Endodermal cell (in vitro differentiated cells): Measurements from ENCODE around the gene GAS7. TPM values are rescaled to one million over a fixed set of nuclear protein-coding genes. Genes with fewer than 3 reads are reported as not detected.
A peak's percentile ranks its signal among the peaks of the same experiment; 100 is the strongest.

ENCODE experiments used
- DNase-seq: peaks from one replicate; pipeline ENCODE4 v3.0.0-alpha.2; 2017
- H3K27ac ChIP-seq: 2 replicates; pipeline ENCODE4 v1.5.1; 2013; ENCODE audit warnings: mild to moderate bottlenecking, low read depth, low read length, moderate library complexity
- H3K27me3 ChIP-seq: 2 replicates; pipeline ENCODE4 v1.6.1; 2013; ENCODE audit warnings: mild to moderate bottlenecking, low read length, moderate library complexity; ENCODE audit not compliant: insufficient read depth, control insufficient read depth, poor library complexity, severe bottlenecking
- H3K36me3 ChIP-seq: 2 replicates; pipeline ENCODE4 v1.7.0; 2013; ENCODE audit warnings: mild to moderate bottlenecking, low read length, moderate library complexity; ENCODE audit not compliant: control insufficient read depth, insufficient read depth
- H3K4me1 ChIP-seq: one replicate; pipeline ENCODE4 v1.7.0; 2013; ENCODE audit warnings: low read length; ENCODE audit not compliant: control insufficient read depth, insufficient read depth
- H3K4me3 ChIP-seq: 2 replicates; pipeline ENCODE4 v1.5.1; 2013; ENCODE audit warnings: mild to moderate bottlenecking, low read length, moderate library complexity
- H3K9ac ChIP-seq: 2 replicates; pipeline ENCODE4 v1.6.1; 2013; ENCODE audit warnings: mild to moderate bottlenecking, low read length, moderate library complexity; ENCODE audit not compliant: poor library complexity, severe bottlenecking; ENCODE audit errors: extremely low read depth
- H3K9me3 ChIP-seq: 2 replicates; pipeline ENCODE4 v1.6.1; 2013; ENCODE audit warnings: mild to moderate bottlenecking, low read length, moderate library complexity; ENCODE audit not compliant: control insufficient read depth
- H3K27ac Mint-ChIP-seq: 2 replicates; pipeline ENCODE4 v1.8.0; 2020; ENCODE audit warnings: mixed read lengths
- H3K27me3 Mint-ChIP-seq: 2 replicates; pipeline ENCODE4 v1.8.0; 2021; ENCODE audit warnings: mild to moderate bottlenecking, mixed read lengths; ENCODE audit not compliant: insufficient read depth
- H3K36me3 Mint-ChIP-seq: 2 replicates; pipeline ENCODE4 v1.8.0; 2020; ENCODE audit warnings: low read depth, mixed read lengths
- H3K4me1 Mint-ChIP-seq: 2 replicates; pipeline ENCODE4 v1.8.0; 2020; ENCODE audit warnings: mixed read lengths
- H3K4me3 Mint-ChIP-seq: 2 replicates; pipeline ENCODE4 v1.8.0; 2020; ENCODE audit warnings: mild to moderate bottlenecking, moderate library complexity, mixed read lengths
- H3K9me3 Mint-ChIP-seq: 2 replicates; pipeline ENCODE4 v1.8.0; 2020; ENCODE audit warnings: mild to moderate bottlenecking, mixed read lengths
- WGBS, 2 experiments: methylation state at CpG; one replicate each; pipeline versions ENCODE4 v1.1.5 to v1.1.7; 2013; ENCODE audit warnings: missing lambda C conversion rate in 2 of 2, mixed read lengths in 1 of 2; ENCODE audit not compliant: insufficient coverage in 1 of 2, insufficient read length in 1 of 2; 5-methylcytosine and 5-hydroxymethylcytosine counted together
- total RNA-seq, 2 donors: library from RNA; stranded (reverse); fragmentation: NEBNext Ultra II Directional in 1 of 2; extraction: Animal tissue kit (Norgen Biotek cat#: 25700) in 1 of 2; gene quantifications; 2 replicates in 1 of 2; 3 replicates in 1 of 2; pipeline ENCODE4 v1.2.1, GENCODE V29; 2021
- TF ChIP-seq, protein P1 (sequence below): fragments of 200-600 bp; sonication (generic); conservative IDR thresholded peaks from 2 replicates; pipeline ENCODE4 v1.5.0; 2021; ENCODE audit warnings: antibody characterized with exemption, mild to moderate bottlenecking

GAS7 gene
- total RNA-seq, 2 donors from 2014 or later: 8.6 to 14.7 TPM

DNA sequence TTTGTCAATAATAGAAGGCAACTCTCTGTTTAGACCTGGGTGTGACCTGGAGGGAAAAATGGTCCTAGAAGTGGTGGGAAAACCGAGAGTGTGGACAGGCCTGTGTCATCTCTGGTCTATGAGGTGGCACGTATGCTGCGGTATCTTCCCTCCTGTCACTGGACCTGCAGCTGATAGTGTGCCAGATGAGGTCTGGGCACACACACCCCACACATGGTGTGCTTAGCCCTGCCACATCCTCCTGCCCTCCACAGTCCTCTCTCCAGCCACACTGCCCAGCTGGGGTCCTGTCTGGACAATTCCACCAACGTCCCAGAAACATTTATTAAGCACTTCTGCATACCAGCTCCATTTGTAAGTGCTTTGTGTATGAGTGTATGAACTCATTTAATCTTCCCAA is 335.5 kb downstream of the GAS7 start:
- no peaks in the 10 kb centered on the region for H3K36me3 ChIP-seq
- peaks cover 6% of the 10 kb centered on the region for H3K27me3 Mint-ChIP-seq
- H3K9me3 ChIP-seq: peaks cover 9% of the 10 kb centered on the region
- no peaks in the 10 kb centered on the region for H3K4me1 Mint-ChIP-seq
- H3K4me3 ChIP-seq: no peak overlapping the region
- no peak overlapping the region for H3K9ac ChIP-seq
- no peaks in the 10 kb centered on the region for H3K27me3 ChIP-seq
- WGBS, 2 experiments: 87 to 88% methylated on average over 3 to 4 of the region's 4 CpGs
- H3K4me1 ChIP-seq: no peaks in the 10 kb centered on the region
- H3K4me3 Mint-ChIP-seq: no peak overlapping the region
- H3K9me3 Mint-ChIP-seq: peaks cover 19% of the 10 kb centered on the region
- no peak overlapping the region for H3K27ac ChIP-seq
- no peak overlapping the region for H3K27ac Mint-ChIP-seq
- DNase-seq: peak; percentile 13
- no peaks in the 10 kb centered on the region for H3K36me3 Mint-ChIP-seq
- TF ChIP-seq, protein P1, sequence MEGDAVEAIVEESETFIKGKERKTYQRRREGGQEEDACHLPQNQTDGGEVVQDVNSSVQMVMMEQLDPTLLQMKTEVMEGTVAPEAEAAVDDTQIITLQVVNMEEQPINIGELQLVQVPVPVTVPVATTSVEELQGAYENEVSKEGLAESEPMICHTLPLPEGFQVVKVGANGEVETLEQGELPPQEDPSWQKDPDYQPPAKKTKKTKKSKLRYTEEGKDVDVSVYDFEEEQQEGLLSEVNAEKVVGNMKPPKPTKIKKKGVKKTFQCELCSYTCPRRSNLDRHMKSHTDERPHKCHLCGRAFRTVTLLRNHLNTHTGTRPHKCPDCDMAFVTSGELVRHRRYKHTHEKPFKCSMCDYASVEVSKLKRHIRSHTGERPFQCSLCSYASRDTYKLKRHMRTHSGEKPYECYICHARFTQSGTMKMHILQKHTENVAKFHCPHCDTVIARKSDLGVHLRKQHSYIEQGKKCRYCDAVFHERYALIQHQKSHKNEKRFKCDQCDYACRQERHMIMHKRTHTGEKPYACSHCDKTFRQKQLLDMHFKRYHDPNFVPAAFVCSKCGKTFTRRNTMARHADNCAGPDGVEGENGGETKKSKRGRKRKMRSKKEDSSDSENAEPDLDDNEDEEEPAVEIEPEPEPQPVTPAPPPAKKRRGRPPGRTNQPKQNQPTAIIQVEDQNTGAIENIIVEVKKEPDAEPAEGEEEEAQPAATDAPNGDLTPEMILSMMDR: no peak

DNA sequence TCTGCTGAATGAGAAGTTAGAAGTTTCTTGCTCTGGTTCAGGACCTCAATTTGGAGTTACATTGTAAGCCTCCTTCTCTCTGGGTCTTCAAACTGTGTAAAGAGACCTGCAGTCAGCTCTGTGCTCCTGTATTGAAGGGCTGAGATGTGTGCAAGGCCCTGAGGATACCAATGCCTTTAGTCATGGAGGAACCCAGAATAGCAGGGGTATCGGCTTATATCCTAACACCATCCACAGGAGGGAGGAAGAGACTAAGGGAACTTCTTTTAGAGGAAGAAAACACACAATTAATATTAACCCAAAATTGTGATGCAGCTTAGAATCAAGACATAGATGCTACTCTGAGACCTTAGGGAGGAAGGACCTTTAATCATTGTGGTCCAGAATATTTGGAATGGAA is 336.2 kb downstream of the GAS7 start:
- H3K27me3 ChIP-seq: no peaks in the 10 kb centered on the region
- WGBS, 2 experiments: no CpG with 5 or more reads among the region's 1 CpG
- Mint-ChIP-seq H3K4me1 (no peaks in the 10 kb centered on the region), H3K27ac (no peak overlapping the region), H3K36me3 (no peaks in the 10 kb centered on the region), H3K27me3 (peaks cover 6% of the 10 kb centered on the region), H3K9me3 (peaks cover 19% of the 10 kb centered on the region), H3K4me3 (no peak overlapping the region)
- H3K9ac ChIP-seq: no peak overlapping the region
- H3K4me1 ChIP-seq: no peaks in the 10 kb centered on the region
- H3K36me3 ChIP-seq: no peaks in the 10 kb centered on the region
- no peak overlapping the region for H3K27ac ChIP-seq
- H3K9me3 ChIP-seq: peaks cover 14% of the 10 kb centered on the region
- peak; percentile 32 for DNase-seq
- H3K4me3 ChIP-seq: no peak overlapping the region
- TF ChIP-seq, protein P1: no peak

DNA sequence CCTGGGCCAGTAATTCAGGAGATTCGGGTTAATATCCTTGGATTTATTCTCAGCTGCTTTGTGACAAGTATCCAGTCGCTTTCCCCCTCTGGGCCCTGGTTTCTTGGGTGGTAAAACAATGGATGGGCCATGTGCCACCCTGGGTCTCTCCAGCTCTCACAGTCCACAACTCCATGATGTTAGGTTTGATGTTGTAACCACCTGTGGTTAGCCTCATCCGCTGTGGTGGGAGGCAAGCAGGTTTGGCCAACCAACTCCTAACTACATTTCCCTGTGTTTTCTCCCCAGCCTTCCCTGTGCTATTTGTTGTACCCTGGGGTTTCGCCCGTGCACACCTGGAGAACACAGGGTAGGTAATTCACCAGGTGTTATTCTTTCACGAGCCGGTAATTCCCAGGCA is 337.6 kb downstream of the GAS7 start:
- H3K9me3 Mint-ChIP-seq: peaks cover 20% of the 10 kb centered on the region
- Histone ChIP-seq H3K9me3 (peaks cover 14% of the 10 kb centered on the region), H3K36me3 (no peaks in the 10 kb centered on the region), H3K27me3 (no peaks in the 10 kb centered on the region), H3K4me1 (no peaks in the 10 kb centered on the region), H3K9ac (no peak overlapping the region), H3K27ac (no peak overlapping the region), H3K4me3 (no peak overlapping the region)
- WGBS, 2 experiments: 71 to 91% methylated on average over 5 to 7 of the region's 7 CpGs
- no peak overlapping the region for H3K4me3 Mint-ChIP-seq
- TF ChIP-seq, protein P1: no peak
- no peaks in the 10 kb centered on the region for H3K36me3 Mint-ChIP-seq
- H3K27me3 Mint-ChIP-seq: peaks cover 13% of the 10 kb centered on the region
- no peak overlapping the region for H3K27ac Mint-ChIP-seq
- H3K4me1 Mint-ChIP-seq: no peaks in the 10 kb centered on the region
- DNase-seq: peak; percentile 12

Other genes with a start within 250 kb of the GAS7 start
- gene MYH13, start 174.4 kb upstream of the GAS7 start, total RNA-seq: not detected
- not detected for gene MYH8, start 223.3 kb upstream of the GAS7 start, total RNA-seq